CD14-positive monocyte (primary cell): ENCODE measurements around the gene UNC5C. TPM values are rescaled to one million over a fixed set of nuclear protein-coding genes. Genes with fewer than 3 reads are reported as not detected.

Experiments used
- DNase-seq, 3 donors: peaks; one replicate each; pipeline ENCODE4 v3.0.0-alpha.2; 2011 to 2022
- H2AFZ ChIP-seq: 2 replicates; pipeline ENCODE4 v1.6.0; 2012; ENCODE audit warnings: mild to moderate bottlenecking, low read depth, low read length, inconsistent platforms; ENCODE audit not compliant: insufficient read depth, poor library complexity, severe bottlenecking
- H3K27ac ChIP-seq, 2 donors: 1 replicate in 1 of 2; 2 replicates in 1 of 2; pipeline ENCODE4 v1.5.1; 2012 to 2013; ENCODE audit warnings: low read length in 2 of 2, control low read depth in 1 of 2, inconsistent platforms in 1 of 2, low read depth in 1 of 2, mild to moderate bottlenecking in 1 of 2
- H3K27me3 ChIP-seq, 2 donors: one replicate each; pipeline versions ENCODE4 v1.6.0 to v1.6.1; 2011 to 2013; ENCODE audit warnings: low read length in 2 of 2; ENCODE audit not compliant: control insufficient read depth in 2 of 2, insufficient read depth in 2 of 2
- H3K36me3 ChIP-seq, 2 donors: replicated peaks in 1 of 2; 1 replicate in 1 of 2; 2 replicates in 1 of 2; pipeline versions ENCODE4 v1.5.1 to v1.6.1; 2012 to 2013; ENCODE audit warnings: low read length in 2 of 2, control low read depth in 1 of 2, inconsistent platforms in 1 of 2, mild to moderate bottlenecking in 1 of 2; ENCODE audit not compliant: insufficient read depth in 2 of 2, control insufficient read depth in 1 of 2
- H3K4me1 ChIP-seq, 2 donors: 1 replicate in 1 of 2; 2 replicates in 1 of 2; pipeline versions ENCODE4 v1.5.1 to v1.6.1; 2012 to 2013; ENCODE audit warnings: low read length in 2 of 2, control low read depth in 1 of 2, inconsistent platforms in 1 of 2, mild to moderate bottlenecking in 1 of 2, moderate library complexity in 1 of 2; ENCODE audit not compliant: insufficient read depth in 2 of 2, control insufficient read depth in 1 of 2
- H3K4me2 ChIP-seq: replicated peaks from 2 replicates; pipeline ENCODE3; 2012; ENCODE audit warnings: low read length, moderate library complexity, mild to moderate bottlenecking; ENCODE audit not compliant: poor library complexity, severe bottlenecking; ENCODE audit errors: extremely low read depth
- H3K4me3 ChIP-seq, 3 experiments: fragments of 200-600 bp in 1 of 3; sonication (generic) in 1 of 3; replicated peaks in 1 of 3; 1 replicate in 2 of 3; 2 replicates in 1 of 3; pipeline ENCODE4 v1.5.1; 2011 to 2013; ENCODE audit warnings: low read length in 3 of 3, mild to moderate bottlenecking in 3 of 3, control low read depth in 2 of 3, low read depth in 2 of 3, inconsistent platforms in 1 of 3, moderate library complexity in 1 of 3
- H3K79me2 ChIP-seq: 2 replicates; pipeline ENCODE4 v1.6.0; 2012; ENCODE audit warnings: mild to moderate bottlenecking, control low read depth, inconsistent platforms, low read length, moderate library complexity; ENCODE audit not compliant: insufficient read depth
- H3K9ac ChIP-seq: 2 replicates; pipeline ENCODE4 v1.6.0; 2017; ENCODE audit warnings: low read length, mild to moderate bottlenecking; ENCODE audit not compliant: insufficient read depth, poor library complexity, severe bottlenecking
- H3K9me3 ChIP-seq, 2 donors: replicated peaks in 1 of 2; 1 replicate in 1 of 2; 2 replicates in 1 of 2; pipeline versions ENCODE4 v1.5.1 to v1.6.1; 2012 to 2013; ENCODE audit warnings: low read length in 2 of 2, control low read depth in 1 of 2; ENCODE audit not compliant: control insufficient read depth in 1 of 2, insufficient read depth in 1 of 2
- H4K20me1 ChIP-seq: 2 replicates; pipeline ENCODE4 v1.6.0; 2012; ENCODE audit warnings: mild to moderate bottlenecking, low read length, control low read depth, moderate library complexity; ENCODE audit not compliant: insufficient read depth
- H3K27ac Mint-ChIP-seq, 7 donors: one replicate each; pipeline ENCODE4 v1.8.0; 2020; ENCODE audit warnings: mild to moderate bottlenecking in 7 of 7, mixed read lengths in 7 of 7, moderate library complexity in 6 of 7, inconsistent platforms in 2 of 7
- H3K27me3 Mint-ChIP-seq, 3 donors: one replicate each; pipeline ENCODE4 v1.8.0; 2021 to 2022; ENCODE audit warnings: low read depth in 3 of 3, mild to moderate bottlenecking in 3 of 3, mixed read lengths in 3 of 3, moderate library complexity in 3 of 3, inconsistent platforms in 1 of 3
- H3K36me3 Mint-ChIP-seq, 2 donors: one replicate each; pipeline ENCODE4 v1.8.0; 2020; ENCODE audit warnings: mixed read lengths in 2 of 2, inconsistent platforms in 1 of 2, mild to moderate bottlenecking in 1 of 2
- H3K4me1 Mint-ChIP-seq: one replicate; pipeline ENCODE4 v1.8.0; 2020; ENCODE audit warnings: mild to moderate bottlenecking, mixed read lengths
- H3K4me3 Mint-ChIP-seq, 2 donors: one replicate each; pipeline ENCODE4 v1.8.0; 2020; ENCODE audit warnings: mild to moderate bottlenecking in 2 of 2, mixed read lengths in 2 of 2, moderate library complexity in 1 of 2
- H3K9me3 Mint-ChIP-seq, 7 donors: one replicate each; pipeline ENCODE4 v1.8.0; 2020 to 2022; ENCODE audit warnings: mixed read lengths in 7 of 7, mild to moderate bottlenecking in 6 of 7, moderate library complexity in 6 of 7, inconsistent platforms in 2 of 7
- CTCF ChIP-seq: fragments of 200-600 bp; IDR thresholded peaks from one replicate; pipeline ENCODE4 v1.8.0; 2022; ENCODE audit warnings: antibody characterized with exemption, mild to moderate bottlenecking
- WGBS: methylation state at CpG from one replicate; pipeline ENCODE4 v1.1.5; 2013; ENCODE audit warnings: missing lambda C conversion rate; ENCODE audit not compliant: insufficient coverage; 5-methylcytosine and 5-hydroxymethylcytosine counted together
- intact Hi-C, 2 donors: fragments of 100-400 bp; cut with micrococcal nuclease; formaldehyde crosslinking; loops; one replicate each; pipeline versions ENCODE4 v1.15.0 to v1.15.1; 2023
- polyA plus RNA-seq, 3 donors: library from polyadenylated mRNA; depleted of rRNA in 1 of 3; unstranded in 2 of 3; stranded (reverse) in 1 of 3; fragments of 300-500 nt in 2 of 3; fragments of >200 nt in 1 of 3; fragmentation: Illumina TruSeq in 2 of 3; gene quantifications; 1 replicate in 2 of 3; 2 replicates in 1 of 3; pipeline ENCODE4 v1.2.3, GENCODE V29; 2012 to 2021

UNC5C gene
- polyA plus RNA-seq, 3 donors = 0.03 TPM; not detected in 2

GRCh38 chr4:95594629-95595028, 45.9 kb upstream of the UNC5C start:
- Histone ChIP-seq H3K79me2 (no peaks in the 10 kb centered on the region), H3K27ac (no peak overlapping the region), H3K4me1 (no peaks in the 10 kb centered on the region), H3K27me3 (no peaks in the 10 kb centered on the region), H4K20me1 (no peaks in the 10 kb centered on the region), H3K4me2 (no peak overlapping the region), H3K9me3 (no peaks in the 10 kb centered on the region), H3K9ac (no peak overlapping the region), H2AFZ (no peak overlapping the region), H3K36me3 (no peaks in the 10 kb centered on the region), H3K4me3 (no peak overlapping the region)
- Mint-ChIP-seq H3K36me3 (no peaks in the 10 kb centered on the region), H3K9me3 (peaks cover 0 to 2% (median 0%) of the 10 kb centered on the region in 7 donors), H3K27ac (no peak overlapping the region), H3K27me3 (no peaks in the 10 kb centered on the region), H3K4me3 (no peak overlapping the region), H3K4me1 (no peaks in the 10 kb centered on the region)
- intact Hi-C loops = no loop called here
- no peak for TF ChIP-seq CTCF
- no CpG with 5 or more reads among the region's 1 CpG for WGBS
- DNase-seq = no peak

- Histone ChIP-seq H3K9me3 (no peaks in the 10 kb centered on the region), H4K20me1 (no peaks in the 10 kb centered on the region), H3K4me2 (no peak overlapping the region), H3K79me2 (no peaks in the 10 kb centered on the region), H3K4me1 (no peaks in the 10 kb centered on the region), H3K4me3 (no peak overlapping the region), H3K9ac (no peak overlapping the region), H3K36me3 (no peaks in the 10 kb centered on the region), H3K27me3 (no peaks in the 10 kb centered on the region), H2AFZ (no peak overlapping the region), H3K27ac (no peak overlapping the region)
- DNase-seq = no peak
- H3K9me3 Mint-ChIP-seq = peaks cover 0 to 2% (median 0%) of the 10 kb centered on the region in 7 donors
- H3K27ac Mint-ChIP-seq = no peak overlapping the region
- whole genome bisulfite sequencing = no CpG with 5 or more reads among the region's 1 CpG
- TF ChIP-seq CTCF = no peak
- H3K4me1 Mint-ChIP-seq = no peaks in the 10 kb centered on the region
- H3K36me3 Mint-ChIP-seq = no peaks in the 10 kb centered on the region
- H3K4me3 Mint-ChIP-seq = no peak overlapping the region
- no peaks in the 10 kb centered on the region for H3K27me3 Mint-ChIP-seq
- intact Hi-C loops = no loop called here
These were observed 45.2 kb upstream of the UNC5C start for GRCh38 chr4:95594013-95594412.
